HG03457 (cell line): ENCODE data around the gene SIRT1.
"Not testable (repeated sequence)": the region's sequence is repeated elsewhere in the genome, so short reads cannot be mapped to it uniquely, and the experiment has no call there.

Experiments used
- ATAC-seq: cut with Tn5 transposase; IDR thresholded peaks from one replicate; pipeline ENCODE4 v1.9.1; 2021; ENCODE audit warnings: moderate number of reproducible peaks; ENCODE audit not compliant: unreplicated experiment

The SIRT1 gene

DNA sequence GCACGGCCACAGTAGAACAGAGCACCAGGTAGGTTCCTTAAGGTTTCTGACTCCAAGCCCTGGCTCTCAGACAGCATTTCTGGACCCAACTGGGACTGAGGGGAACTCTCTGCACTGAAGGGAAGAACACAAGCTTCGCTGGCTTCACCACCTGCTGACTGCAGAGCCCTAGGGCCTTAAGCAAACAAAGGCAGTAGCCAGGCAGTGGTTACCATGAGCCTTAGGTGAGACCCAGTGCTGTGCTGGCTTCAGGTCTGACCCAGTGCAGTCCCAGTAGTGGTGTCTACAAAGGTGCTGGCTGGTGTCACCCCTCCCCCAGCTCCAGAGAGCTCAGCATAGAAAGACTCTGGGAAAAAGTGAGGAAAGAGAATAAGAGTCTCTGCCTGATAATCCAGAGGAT, 59.5 kb downstream of the SIRT1 start:
- ATAC-seq, result no peak

DNA sequence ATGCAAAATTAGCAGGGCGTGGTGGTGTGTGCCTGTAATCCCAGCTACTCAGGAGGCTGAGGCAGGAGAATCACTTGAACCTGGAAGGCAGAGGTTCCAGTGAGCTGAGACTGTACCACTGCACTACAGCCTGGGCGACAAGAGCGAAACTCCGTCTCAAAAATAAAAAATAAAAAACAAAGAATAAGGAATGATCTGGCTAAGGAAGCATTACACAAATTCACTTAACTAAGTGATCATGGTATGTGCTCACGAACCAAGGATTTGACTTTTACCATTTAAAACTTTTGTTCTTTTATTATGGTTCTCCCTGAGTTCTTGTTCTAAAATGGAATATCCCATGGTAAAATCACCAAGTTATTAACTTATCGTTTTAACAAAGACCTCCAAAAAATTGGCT, 71.2 kb downstream of the SIRT1 start:
- no peak for ATAC-seq

GRCh38 chr10:67959839-67960476, 75.5 kb downstream of the SIRT1 start:
- ATAC-seq, result no peak

DNA sequence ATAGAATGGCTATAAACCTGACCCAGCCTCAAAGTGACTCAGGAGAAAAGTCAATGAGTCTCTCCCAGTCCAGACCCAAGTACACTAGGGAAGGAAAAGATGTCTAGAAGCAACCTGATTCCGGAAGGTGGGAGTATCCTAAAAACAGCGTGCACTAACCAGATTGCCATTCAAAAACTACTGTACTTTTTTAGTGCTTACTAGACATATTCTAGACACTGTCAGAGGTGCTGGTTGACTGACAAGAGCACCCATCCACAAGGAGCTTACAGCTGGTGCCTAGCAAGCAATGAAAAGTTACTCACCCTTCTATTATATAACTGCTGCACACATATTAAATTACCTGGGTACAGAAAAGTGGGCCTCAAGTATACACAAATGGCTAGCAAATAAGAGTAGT, 81.0 kb downstream of the SIRT1 start:
- no peak for ATAC-seq

DNA sequence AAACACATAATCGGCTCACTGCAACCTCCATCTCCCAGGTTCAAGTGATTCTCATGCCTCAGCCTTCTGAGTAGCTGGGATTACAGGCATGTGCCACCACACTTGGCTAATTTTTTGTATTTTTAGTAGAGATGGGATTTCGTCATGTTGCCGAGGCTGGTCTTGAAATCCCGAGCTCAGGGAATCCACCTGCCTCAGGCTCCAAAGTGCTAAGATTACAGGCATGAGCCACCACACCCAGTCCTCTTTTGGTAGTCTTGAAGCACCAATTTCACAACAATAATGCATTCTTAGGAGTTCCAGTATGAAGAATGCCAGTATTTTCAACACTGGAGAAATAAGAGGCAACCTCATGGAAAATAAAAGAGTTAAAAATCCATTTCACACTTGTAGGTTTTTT, 81.6 kb downstream of the SIRT1 start:
- ATAC-seq, result not testable (repeated sequence)
